22Rv1 (cell line): ENCODE results near the gene EFNA2.
"Not testable (repeated sequence)": the region's sequence is repeated elsewhere in the genome, so short reads cannot be mapped to it uniquely, and the experiment has no call there.

Experiments
- H3K27ac ChIP-seq: fragments of 450-650 bp; 2 replicates; pipeline ENCODE4 v1.5.1; 2017
- ZFX ChIP-seq: fragments of 450-650 bp; IDR thresholded peaks from 2 replicates; pipeline ENCODE4 v1.6.1; 2017; ENCODE audit warnings: antibody characterized with exemption, borderline replicate concordance
- TF ChIP-seq, protein P1 (sequence below): fragments of 450-650 bp; IDR thresholded peaks from 2 replicates; pipeline ENCODE4 v1.5.1; 2017; ENCODE audit warnings: mild to moderate bottlenecking

Gene EFNA2

DNA sequence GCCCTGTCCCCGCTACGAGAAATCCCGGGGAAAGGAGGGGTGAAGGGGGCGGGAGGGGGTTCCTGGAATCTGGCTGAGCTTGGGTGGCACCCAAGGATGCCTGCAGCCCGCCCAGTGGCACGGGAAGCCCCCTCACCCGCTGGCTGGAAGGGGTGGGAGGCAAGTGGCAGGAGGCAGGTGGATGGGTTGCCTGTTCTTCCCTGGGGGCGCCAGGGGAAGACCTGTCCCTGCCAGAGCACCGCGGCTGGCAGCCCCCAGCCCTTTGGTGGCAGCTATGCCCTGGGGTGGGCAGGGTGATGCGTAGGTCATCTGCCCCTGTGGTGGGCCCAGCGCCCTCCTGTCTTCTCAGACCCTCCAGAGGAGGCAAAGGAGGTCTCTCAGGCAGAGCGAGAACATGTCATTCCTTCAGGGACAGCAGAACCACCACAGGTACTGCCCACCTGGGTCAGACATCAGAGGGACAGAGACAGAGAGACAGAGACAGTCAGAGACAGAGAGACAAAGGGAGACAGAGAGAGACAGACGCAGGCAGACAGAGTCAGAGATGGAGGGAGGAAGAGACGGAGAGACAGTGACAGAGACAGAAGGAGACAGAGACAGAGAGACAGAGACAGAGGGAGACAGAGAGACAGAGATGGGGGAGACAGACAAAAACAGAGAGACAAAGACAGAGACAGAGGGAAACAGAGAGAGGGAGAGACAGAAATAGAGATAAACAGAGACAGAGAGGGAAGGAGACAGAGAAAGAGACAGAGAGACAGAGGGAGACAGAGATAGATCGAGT lies 36.7 kb downstream of the EFNA2 start:
- no peak overlapping the region for H3K27ac ChIP-seq
- TF ChIP-seq ZFX = no peak
- TF ChIP-seq, protein P1, sequence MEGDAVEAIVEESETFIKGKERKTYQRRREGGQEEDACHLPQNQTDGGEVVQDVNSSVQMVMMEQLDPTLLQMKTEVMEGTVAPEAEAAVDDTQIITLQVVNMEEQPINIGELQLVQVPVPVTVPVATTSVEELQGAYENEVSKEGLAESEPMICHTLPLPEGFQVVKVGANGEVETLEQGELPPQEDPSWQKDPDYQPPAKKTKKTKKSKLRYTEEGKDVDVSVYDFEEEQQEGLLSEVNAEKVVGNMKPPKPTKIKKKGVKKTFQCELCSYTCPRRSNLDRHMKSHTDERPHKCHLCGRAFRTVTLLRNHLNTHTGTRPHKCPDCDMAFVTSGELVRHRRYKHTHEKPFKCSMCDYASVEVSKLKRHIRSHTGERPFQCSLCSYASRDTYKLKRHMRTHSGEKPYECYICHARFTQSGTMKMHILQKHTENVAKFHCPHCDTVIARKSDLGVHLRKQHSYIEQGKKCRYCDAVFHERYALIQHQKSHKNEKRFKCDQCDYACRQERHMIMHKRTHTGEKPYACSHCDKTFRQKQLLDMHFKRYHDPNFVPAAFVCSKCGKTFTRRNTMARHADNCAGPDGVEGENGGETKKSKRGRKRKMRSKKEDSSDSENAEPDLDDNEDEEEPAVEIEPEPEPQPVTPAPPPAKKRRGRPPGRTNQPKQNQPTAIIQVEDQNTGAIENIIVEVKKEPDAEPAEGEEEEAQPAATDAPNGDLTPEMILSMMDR = no peak

- H3K27ac ChIP-seq = no peak overlapping the region
- no peak for TF ChIP-seq ZFX
- TF ChIP-seq, protein P1 = no peak
Observed at GRCh38 chr19:1324249-1324805, 38.7 kb downstream of the EFNA2 start.

- H3K27ac ChIP-seq = no peak overlapping the region
- TF ChIP-seq ZFX = no peak
- TF ChIP-seq, protein P1 = no peak
Observed at GRCh38 chr19:1324806-1325567, 39.3 kb downstream of the EFNA2 start.

- no peak overlapping the region for H3K27ac ChIP-seq
- no peak for TF ChIP-seq ZFX
- TF ChIP-seq, protein P1 = no peak
Observed at GRCh38 chr19:1325568-1326294, 40.1 kb downstream of the EFNA2 start.

- no peak for TF ChIP-seq ZFX
- TF ChIP-seq, protein P1 = no peak
- no peak overlapping the region for H3K27ac ChIP-seq
Observed at GRCh38 chr19:1327125-1327524, 41.5 kb downstream of the EFNA2 start.

- not testable (repeated sequence) for H3K27ac ChIP-seq
Observed at GRCh38 chr19:1332208-1332607, 46.5 kb downstream of the EFNA2 start.

GRCh38 chr19:1336079-1336684 lies 50.5 kb downstream of the EFNA2 start:
- no peak overlapping the region for H3K27ac ChIP-seq
- no peak for TF ChIP-seq ZFX
- TF ChIP-seq, protein P1 = no peak
